ENCODE data around the gene CNTNAP2. TPM values are rescaled to one million over a fixed set of nuclear protein-coding genes. Genes with fewer than 3 reads are reported as not detected.

CNTNAP2 gene
- total and polyA plus RNA-seq, 2 of the 8 experiments (the other 6 are each of a cell fraction or from before 2014, with no cell fraction given), result 27.9 to 71.0 TPM

DNA sequence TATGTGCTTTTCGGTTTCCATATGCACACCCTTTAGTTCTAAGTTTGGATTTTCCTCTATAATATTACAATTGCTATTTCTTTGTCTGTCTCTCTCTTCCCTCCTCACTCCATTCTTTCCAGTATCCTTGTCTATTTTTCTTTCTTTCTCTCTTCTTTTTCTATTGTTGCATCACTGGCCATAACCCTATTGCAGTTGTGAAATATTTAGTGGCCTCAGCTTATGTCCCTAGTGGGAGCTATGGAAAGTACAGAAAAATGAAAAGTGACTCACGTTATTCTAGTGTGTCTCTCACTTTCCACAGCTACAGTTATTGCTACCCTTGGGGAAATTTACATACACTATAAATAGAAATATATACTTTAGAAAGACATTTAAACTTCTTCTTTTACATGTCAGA is 59.1 kb downstream of the CNTNAP2 start:
- WGBS, 2 experiments (ENCODE audit: extremely low coverage in 1 of 2, insufficient coverage in 1 of 2, insufficient read length in 1 of 2, insufficient replicate concordance in 2 of 2, low coverage in 1 of 2, low lambda C conversion rate in 2 of 2, missing lambda C conversion rate in 1 of 2), result 90% methylated on average over 2 of the region's 2 CpGs; no CpG with 5 or more reads in 1 of the 2 experiments

More for the DNA sequence above, 59.1 kb downstream of the CNTNAP2 start:
- ChIA-PET POLR2A (ENCODE audit: partially characterized antibody) (no interaction called here), CTCF (ENCODE audit: partially characterized antibody) (interaction anchor here (1.3 kb wide), 1 partner anchor 9 kb away, joined by 3 read pairs; no protein-coding TSS in a partner anchor)
- Histone ChIP-seq H3K36me3 (ENCODE audit: control insufficient read depth in 2 of 4, insufficient read depth in 4 of 4, low read length in 3 of 4) (no peaks in the 10 kb centered on the region), H3K4me2 (ENCODE audit: insufficient read depth in 1 of 2, low read depth in 2 of 2, low read length in 2 of 2) (no peak overlapping the region), H3K23me2 (ENCODE audit: low read depth, low read length) (no peaks in the 10 kb centered on the region), H3K27me3 (replicated peaks in 1 of 4; ENCODE audit: control insufficient read depth in 3 of 4, extremely low read depth in 1 of 4, insufficient read depth in 3 of 4, low read length in 3 of 4) (no peaks in the 10 kb centered on the region), H2BK20ac (ENCODE audit: low read length) (no peak overlapping the region), H2BK15ac (ENCODE audit: low read length) (no peak overlapping the region), H4K8ac (ENCODE audit: extremely low read depth, insufficient read depth, low read length) (no peak overlapping the region), H3K27ac (ENCODE audit: low read depth, low read length) (no peak overlapping the region), H4K5ac (ENCODE audit: insufficient read length, low read depth, low read length) (no peak overlapping the region), H3K4me1 (replicated peaks in 1 of 4; ENCODE audit: control insufficient read depth in 3 of 4, insufficient read depth in 4 of 4, low read length in 3 of 4) (peaks cover 0 to 3% (median 0%) of the 10 kb centered on the region in 4 experiments; a peak in 2 of 7 replicates), H3K9ac (replicated peaks in 1 of 4; ENCODE audit: extremely low read depth in 1 of 4, low read depth in 3 of 4, low read length in 3 of 4) (no peak overlapping the region), H2BK120ac (replicated peaks; ENCODE audit: low read depth, low read length) (no peak overlapping the region), H3K23ac (ENCODE audit: insufficient read length) (no peak overlapping the region), H2BK5ac (ENCODE audit: low read depth, low read length) (no peak overlapping the region), H4K91ac (replicated peaks; ENCODE audit: insufficient read length, low read length) (no peak overlapping the region), H3K18ac (ENCODE audit: extremely low read depth, low read length) (no peak overlapping the region), H2BK12ac (ENCODE audit: low read depth, low read length) (no peak overlapping the region), H3K4ac (replicated peaks; ENCODE audit: insufficient read length, low read depth, low read length) (no peak overlapping the region), H3K56ac (replicated peaks; ENCODE audit: insufficient read length, low read depth, low read length) (no peak overlapping the region), H2AFZ (ENCODE audit: low read length) (no peak overlapping the region), H3K14ac (ENCODE audit: insufficient read length) (no peak overlapping the region), H3K4me3 (ENCODE audit: extremely low read depth in 1 of 4, insufficient read depth in 2 of 4, low read depth in 3 of 4, low read length in 4 of 4) (no peak overlapping the region), H3K9me3 (ENCODE audit: insufficient read depth in 2 of 2, low read depth in 1 of 2, low read length in 1 of 2) (no peaks in the 10 kb centered on the region), H3K79me2 (ENCODE audit: control insufficient read depth in 1 of 2, insufficient read depth in 2 of 2, low read length in 2 of 2) (no peaks in the 10 kb centered on the region), H2AK5ac (ENCODE audit: low read depth, low read length) (no peak overlapping the region), H4K20me1 (replicated peaks in 1 of 2; ENCODE audit: control insufficient read depth in 1 of 2, insufficient read depth in 2 of 2, low read length in 2 of 2) (no peaks in the 10 kb centered on the region), H3K79me1 (ENCODE audit: low read depth, low read length) (no peaks in the 10 kb centered on the region)
- no peak for TF ChIP-seq EGR1 (IDR thresholded peaks at IDR 0.05; ENCODE audit: borderline replicate concordance, low read depth, low read length)
- TF ChIP-seq RBBP5 (IDR thresholded peaks at IDR 0.05; ENCODE audit: borderline replicate concordance, low read depth, low read length), result no peak
- TF ChIP-seq CBX5 (IDR thresholded peaks at IDR 0.05; ENCODE audit: low read depth, low read length), result no peak
- TF ChIP-seq FOSL1 (IDR thresholded peaks at IDR 0.05; ENCODE audit: insufficient read depth, low read depth, low read length), result no peak
- TF ChIP-seq YY1 (IDR thresholded peaks at IDR 0.05; ENCODE audit: low read depth, low read length), result no peak
- no peak for TF ChIP-seq EZH2 (IDR thresholded peaks at IDR 0.05; ENCODE audit: low read depth, low read length, severe bottlenecking)
- TF ChIP-seq TBP (IDR thresholded peaks at IDR 0.05; ENCODE audit: low read depth, low read length), result no peak
- FAIRE-seq (no peak), DNase-seq (ENCODE audit: low read depth in 1 of 2, low spot score in 2 of 2) (no peak)
